HepG2 (cell line): Measurements from ENCODE around the gene MC2R. TPM values are rescaled to one million over a fixed set of nuclear protein-coding genes. Genes with fewer than 3 reads are reported as not detected.

ENCODE experiments used
- ATAC-seq: fragments of 200-7000 bp; cut with Tn5 transposase; 3 replicates; pipeline ENCODE4 v1.9.1; 2020; ENCODE audit warnings: mild to moderate bottlenecking, moderate library complexity
- BruUV-seq: library from RNA; stranded (reverse); fragments of 400-500 nt; replicated peaks from 2 replicates; lab custom pipeline; 2021; lab: Mats Ljungman, UMichigan
- CTCF ChIA-PET: fragments of 300-600 bp; formaldehyde crosslinking; extraction: SDS; loops from one replicate; lab custom pipeline; 2021; ENCODE audit warnings: low total read pairs, inconsistent platforms, low intra/inter-chr PET ratio; lab: Yijun Ruan, JAX
- POLR2A ChIA-PET: fragments of 350-600 bp; sonication (Branson Sonifier 250); formaldehyde crosslinking; loops from one replicate; lab custom pipeline; 2020; ENCODE audit warnings: antibody characterized with exemption, inconsistent platforms; lab: Yijun Ruan, JAX
- DNase-seq: peaks from one replicate; pipeline ENCODE4 v3.0.0-alpha.2; 2015; ENCODE audit warnings: low spot score
- FAIRE-seq: peaks from 3 replicates; lab custom pipeline; 2011; peaks lifted over from hg19 to GRCh38; lab: Jason Lieb, UNC
- H2AFZ ChIP-seq: one replicate; pipeline ENCODE4 v1.6.1; 2011; ENCODE audit warnings: low read length, inconsistent platforms
- H3K27ac ChIP-seq: fragments of 300-600 bp; 3 replicates; pipeline ENCODE4 v1.8.0; 2011; ENCODE audit warnings: mixed run types, mild to moderate bottlenecking, mixed read lengths, low read length, inconsistent platforms; ENCODE audit not compliant: insufficient read depth; ENCODE audit errors: extremely low read length
- H3K27me3 ChIP-seq, 2 experiments: fragments of 200-600 bp in 1 of 2; 2 replicates in 1 of 2; 3 replicates in 1 of 2; pipeline versions ENCODE4 v1.6.0 to v1.8.0; 2011; ENCODE audit warnings: low read length in 2 of 2, mild to moderate bottlenecking in 2 of 2, moderate library complexity in 2 of 2, inconsistent platforms in 1 of 2; ENCODE audit not compliant: insufficient read depth in 2 of 2, control insufficient read depth in 1 of 2
- H3K36me3 ChIP-seq, 2 experiments: fragments of 200-600 bp in 1 of 2; replicated peaks in 1 of 2; 2 replicates in 1 of 2; 3 replicates in 1 of 2; pipeline versions ENCODE4 v1.5.1 to v1.8.0; 2011; ENCODE audit warnings: low read length in 2 of 2, inconsistent platforms in 1 of 2; ENCODE audit not compliant: insufficient read depth in 2 of 2, control insufficient read depth in 1 of 2
- H3K4me1 ChIP-seq: 2 replicates; pipeline ENCODE4 v1.5.1; 2012; ENCODE audit warnings: low read length, inconsistent platforms; ENCODE audit not compliant: insufficient read depth
- H3K4me2 ChIP-seq: 2 replicates; pipeline ENCODE4 v1.6.0; 2011; ENCODE audit warnings: low read depth, low read length, inconsistent platforms
- H3K4me3 ChIP-seq, 3 experiments: fragments of 200-600 bp in 1 of 3; sonication (generic), shearing (Covaris generic) in 1 of 3; replicated peaks in 1 of 3; 2 replicates each; pipeline ENCODE4 v1.5.1; 2011 to 2016; ENCODE audit warnings: low read length in 3 of 3, inconsistent platforms in 2 of 3, low read depth in 2 of 3, mild to moderate bottlenecking in 2 of 3, control low read depth in 1 of 3, mixed read lengths in 1 of 3; ENCODE audit not compliant: insufficient read depth in 1 of 3
- H3K79me2 ChIP-seq: one replicate; pipeline ENCODE4 v1.6.1; 2011; ENCODE audit warnings: low read length, inconsistent platforms; ENCODE audit not compliant: insufficient read depth
- H3K9ac ChIP-seq: 2 replicates; pipeline ENCODE4 v1.6.0; 2011; ENCODE audit warnings: mild to moderate bottlenecking, low read depth, low read length, inconsistent platforms; ENCODE audit not compliant: insufficient read depth
- H3K9me3 ChIP-seq: 2 replicates; pipeline ENCODE4 v1.5.1; 2012; ENCODE audit warnings: mild to moderate bottlenecking, low read length
- H4K20me1 ChIP-seq: 2 replicates; pipeline ENCODE4 v1.6.0; 2011; ENCODE audit warnings: inconsistent platforms, mild to moderate bottlenecking, low read length, moderate library complexity; ENCODE audit not compliant: insufficient read depth
- ATF2 ChIP-seq: sonication (generic); formaldehyde crosslinking; IDR thresholded peaks from 2 replicates; pipeline ENCODE4 v1.4.0; 2020; ENCODE audit warnings: missing genetic modification reagents
- CSRNP1 ChIP-seq: sonication (generic); formaldehyde crosslinking; IDR thresholded peaks from 2 replicates; pipeline ENCODE4 v1.8.1; 2023; ENCODE audit warnings: mild to moderate bottlenecking, missing genetic modification reagents
- FOXK1 ChIP-seq: sonication (generic); formaldehyde crosslinking; IDR thresholded peaks from 2 replicates; pipeline ENCODE4 v1.4.0; 2020; ENCODE audit warnings: low read depth, missing genetic modification reagents, borderline replicate concordance
- HNRNPK ChIP-seq: fragments of 200-400 bp; formaldehyde crosslinking; IDR thresholded peaks from 2 replicates; pipeline ENCODE4 v1.6.1; 2018; ENCODE audit warnings: low read length, low read depth, moderate library complexity, mild to moderate bottlenecking; ENCODE audit not compliant: poor library complexity, severe bottlenecking
- LRRFIP1 ChIP-seq: sonication (generic); formaldehyde crosslinking; conservative IDR thresholded peaks from 2 replicates; pipeline ENCODE4 v1.4.0; 2020; ENCODE audit warnings: missing genetic modification reagents
- PBX3 ChIP-seq: sonication (generic); formaldehyde crosslinking; IDR thresholded peaks from 2 replicates; pipeline ENCODE4 v1.8.1; 2023; ENCODE audit warnings: missing genetic modification reagents, inconsistent platforms, borderline replicate concordance
- RAD21 ChIP-seq: fragments of 450-650 bp; formaldehyde crosslinking; IDR thresholded peaks from 2 replicates; pipeline ENCODE4 v1.5.0; 2020; ENCODE audit warnings: mild to moderate bottlenecking
- U2AF1 ChIP-seq: fragments of 200-400 bp; formaldehyde crosslinking; optimal IDR thresholded peaks from 2 replicates; pipeline ENCODE3; 2017; ENCODE audit warnings: mild to moderate bottlenecking, low read depth, low read length
- XRCC5 ChIP-seq: fragments of 200-400 bp; formaldehyde crosslinking; optimal IDR thresholded peaks from 2 replicates; pipeline ENCODE3; 2017; ENCODE audit warnings: mild to moderate bottlenecking, low read length
- ZMAT5 ChIP-seq: sonication (generic); formaldehyde crosslinking; IDR thresholded peaks from 2 replicates; pipeline ENCODE4 v1.5.0; 2020; ENCODE audit warnings: mild to moderate bottlenecking, low read depth, missing genetic modification reagents, borderline replicate concordance
- ZNF251 ChIP-seq: sonication (generic); formaldehyde crosslinking; IDR thresholded peaks from 2 replicates; pipeline ENCODE4 v1.9.0; 2021; ENCODE audit warnings: mild to moderate bottlenecking, missing genetic modification reagents
- ZNF34 ChIP-seq: sonication (generic); formaldehyde crosslinking; IDR thresholded peaks from 2 replicates; pipeline ENCODE4 v1.4.0; 2020; ENCODE audit warnings: mild to moderate bottlenecking, missing genetic modification reagents, borderline replicate concordance
- ZNF513 ChIP-seq: sonication (generic); formaldehyde crosslinking; conservative IDR thresholded peaks from 2 replicates; pipeline ENCODE4 v1.5.0; 2020; ENCODE audit warnings: missing genetic modification reagents
- WGBS: methylation state at CpG from one replicate; pipeline ENCODE4 v1.1.6; 2017; ENCODE audit warnings: low lambda C conversion rate; 5-methylcytosine and 5-hydroxymethylcytosine counted together
- in situ Hi-C: cut with HindIII; loops from 2 replicates; pipeline ENCODE4 v1.10.0; 2017; ENCODE audit warnings: low pct_unique_long_range_greater_than_20kb; ENCODE audit not compliant: extremely low pct_ligation_motif_present
- intact Hi-C: fragments of 100-400 bp; cut with micrococcal nuclease; formaldehyde crosslinking; loops from one replicate; pipeline ENCODE4 v1.10.0; 2022; ENCODE audit not compliant: unreplicated experiment
- polyA plus RNA-seq, 8 experiments: library from polyadenylated mRNA; depleted of rRNA in 3 of 8; stranded (reverse) in 7 of 8; unstranded in 1 of 8; fragments of >200 nt; fragmentation: Illumina TruSeq in 4 of 8; extraction: Trizol in 4 of 8; gene quantifications; 2 replicates each; pipeline versions ENCODE4 v1.2.1 to v1.2.3, GENCODE V29; 2011 to 2016; ENCODE audit warnings: low read depth in 4 of 8, missing spikeins in 1 of 8, mixed read lengths in 1 of 8; ENCODE audit not compliant: insufficient read depth in 1 of 8
- total RNA-seq, 5 experiments: library from RNA; depleted of rRNA; stranded (reverse); fragments of >200 nt; fragmentation: Illumina TruSeq; extraction: Trizol; gene quantifications; 2 replicates each; pipeline ENCODE4 v1.2.3, GENCODE V29; 2016; ENCODE audit warnings: low read depth in 1 of 5

Gene MC2R
- total and polyA plus RNA-seq, 2 of the 13 experiments (the other 11 are each of a cell fraction or from before 2014, with no cell fraction given) = not detected

GRCh38 chr18:13914170-13914569 lies 1.2 kb downstream of the MC2R start (continued):
- TF ChIP-seq LRRFIP1 = no peak
- TF ChIP-seq ZNF34 (CRISPR knock-in tag) = no peak
- TF ChIP-seq FOXK1 (CRISPR knock-in tag) = no peak
- TF ChIP-seq ZNF513 (CRISPR knock-in tag) = no peak
- TF ChIP-seq XRCC5 = no peak
- TF ChIP-seq, all 625 proteins: peak for 0

- POLR2A ChIA-PET = no interaction called here
- Histone ChIP-seq H3K4me3 (no peak overlapping the region), H3K4me1 (no peaks in the 10 kb centered on the region), H3K27me3 (peaks cover 5 to 52% of the 10 kb centered on the region in 2 experiments; a peak in 3 of 5 replicates), H4K20me1 (no peaks in the 10 kb centered on the region), H3K9me3 (no peaks in the 10 kb centered on the region), H3K79me2 (no peaks in the 10 kb centered on the region), H3K36me3 (no peaks in the 10 kb centered on the region), H3K9ac (no peak overlapping the region), H3K4me2 (no peak overlapping the region), H2AFZ (no peak overlapping the region), H3K27ac (no peak overlapping the region)
- intact Hi-C loops (no loop called here), in situ Hi-C loops (no loop called here)
- ATAC-seq (no peak), DNase-seq (no peak), FAIRE-seq (no peak)
- CTCF ChIA-PET = no interaction called here
- BruUV-seq = no TSS peak
- WGBS = 17% methylated on average over 10 of the region's 10 CpGs
- no peak for TF ChIP-seq ATF2 (CRISPR knock-in tag)
- no peak for TF ChIP-seq ZMAT5 (CRISPR knock-in tag)
- TF ChIP-seq RAD21 (CRISPR knock-in tag) = no peak
- no peak for TF ChIP-seq U2AF1
- no peak for TF ChIP-seq HNRNPK
- no peak for TF ChIP-seq PBX3 (CRISPR knock-in tag)
- TF ChIP-seq CSRNP1 (CRISPR knock-in tag) = no peak
- no peak for TF ChIP-seq ZNF251 (CRISPR knock-in tag)
These were observed 2.1 kb downstream of the MC2R start for GRCh38 chr18:13913205-13913604.
